ENCODE data around the gene LEPR.

The LEPR gene

GRCh38 chr1:65409314-65409713, 11.2 kb upstream of the LEPR start:
- no peak for DNase-seq

- DNase-seq = no peak
These were observed 10.6 kb upstream of the LEPR start for GRCh38 chr1:65409816-65410326.

GRCh38 chr1:65412256-65412983, 8.0 kb upstream of the LEPR start:
- DNase-seq = no peak

- no peak for DNase-seq
These were observed 7.5 kb upstream of the LEPR start for GRCh38 chr1:65412984-65413375.

- DNase-seq = no peak
These were observed 5.9 kb upstream of the LEPR start for GRCh38 chr1:65414538-65414937.

GRCh38 chr1:65416767-65417166, 3.7 kb upstream of the LEPR start:
- DNase-seq = no peak

- no peak for DNase-seq
These were observed 2.7 kb upstream of the LEPR start for GRCh38 chr1:65417729-65418128.

GRCh38 chr1:65418522-65419185, 1.8 kb upstream of the LEPR start:
- no peak for DNase-seq

GRCh38 chr1:65419681-65420589, 533 bp upstream of the LEPR start:
- peak; percentile 66 to 99 (median 95) for DNase-seq

GRCh38 chr1:65421351-65422025, 1.0 kb downstream of the LEPR start:
- no peak for DNase-seq

GRCh38 chr1:65422241-65423203, 2.1 kb downstream of the LEPR start:
- no peak for DNase-seq

GRCh38 chr1:65423884-65424572, 3.6 kb downstream of the LEPR start:
- DNase-seq = no peak

GRCh38 chr1:65424573-65424889, 4.1 kb downstream of the LEPR start:
- DNase-seq = no peak

GRCh38 chr1:65425006-65425405, 4.5 kb downstream of the LEPR start:
- no peak for DNase-seq

- DNase-seq = no peak
These were observed 5.2 kb downstream of the LEPR start for GRCh38 chr1:65425697-65426096.

- DNase-seq = no peak
These were observed 8.6 kb downstream of the LEPR start for GRCh38 chr1:65429078-65429477.

GRCh38 chr1:65429806-65430205, 9.3 kb downstream of the LEPR start:
- DNase-seq = no peak

- peak in 2 of 56 donors; percentile 9 to 32 for DNase-seq
These were observed 10.7 kb downstream of the LEPR start for GRCh38 chr1:65431111-65431705.

- no peak for DNase-seq
These were observed 12.4 kb downstream of the LEPR start for GRCh38 chr1:65432918-65433317.

Measured in amygdala (tissue), 56 donors.